ENCODE results near the gene GRIN1.

Gene GRIN1

DNA sequence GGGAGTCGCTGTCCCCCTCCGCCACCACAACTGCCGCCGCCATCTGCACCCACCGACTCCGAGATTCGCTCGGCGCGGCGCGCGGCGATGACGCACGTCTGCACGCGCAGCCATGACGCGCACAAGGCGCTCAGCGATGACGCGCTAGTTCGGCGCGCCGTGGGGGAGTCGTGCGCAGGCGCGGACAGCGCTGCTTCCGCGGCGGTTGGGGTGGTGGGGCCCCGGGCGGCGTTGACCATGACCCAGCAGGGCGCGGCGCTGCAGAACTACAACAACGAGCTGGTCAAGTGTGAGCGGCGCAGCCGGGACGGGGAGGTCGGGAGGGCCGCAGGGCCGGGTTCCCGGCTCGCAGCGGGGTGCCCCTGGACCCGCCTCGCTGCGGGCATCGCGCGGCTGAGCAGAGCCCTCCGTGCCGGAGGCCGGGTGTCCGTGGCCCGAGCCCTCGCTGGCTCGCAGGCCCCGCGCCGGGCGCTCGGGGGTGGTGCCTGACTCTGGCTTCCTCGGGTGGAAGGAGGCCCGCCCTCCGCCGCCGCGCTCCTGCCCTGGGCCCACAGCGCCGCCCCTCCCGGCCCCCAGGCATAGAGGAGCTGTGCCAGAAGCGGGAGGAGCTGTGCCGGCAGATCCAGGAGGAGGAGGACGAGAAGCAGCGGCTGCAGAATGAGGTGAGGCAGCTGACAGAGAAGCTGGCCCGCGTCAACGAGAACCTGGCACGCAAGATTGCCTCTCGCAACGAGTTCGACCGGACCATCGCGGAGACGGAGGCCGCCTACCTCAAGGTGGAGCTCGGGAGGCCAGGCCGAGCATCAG lies 49.7 kb downstream of the GRIN1 start, which contains the start of the genes ANAPC2 and SSNA1 (continued):
- TF ChIP-seq ZNF529 (tag by site-specific recombination; IDR thresholded peaks at IDR 0.05; ENCODE audit: insufficient replicate concordance) = no peak
- TF ChIP-seq ZNF48 (tag by site-specific recombination; IDR thresholded peaks at IDR 0.05) = no peak
- peak; percentile 92 for TF ChIP-seq INSM2 (tag by site-specific recombination; IDR thresholded peaks at IDR 0.05)
- peak; percentile 98 for TF ChIP-seq ZNF692 (tag by site-specific recombination; IDR thresholded peaks at IDR 0.05)
- TF ChIP-seq GLIS1 (tag by site-specific recombination; IDR thresholded peaks at IDR 0.05) = peak; percentile 69
- peak; percentile 51 for TF ChIP-seq ZNF501 (tag by site-specific recombination; IDR thresholded peaks at IDR 0.05)
- peak; percentile 68; the same call in 1 of the 2 replicates for TF ChIP-seq KLF8 (tag by site-specific recombination; IDR thresholded peaks at IDR 0.05)
- TF ChIP-seq ZFP69B (tag by site-specific recombination; IDR thresholded peaks at IDR 0.05) = peak; percentile 95
- peak; percentile 100 for TF ChIP-seq ZNF394 (tag by site-specific recombination; IDR thresholded peaks at IDR 0.05; ENCODE audit: borderline replicate concordance)
- peak; percentile 86 for TF ChIP-seq ZEB2 (tag by site-specific recombination; IDR thresholded peaks at IDR 0.05)
- peak; percentile 64; the same call in 1 of the 2 replicates for TF ChIP-seq ZNF610 (tag by site-specific recombination; IDR thresholded peaks at IDR 0.05; ENCODE audit: borderline replicate concordance)
- peak; percentile 91 for TF ChIP-seq ZBTB8A (tag by site-specific recombination; IDR thresholded peaks at IDR 0.05)
- TF ChIP-seq ZBTB7A (tag by site-specific recombination; IDR thresholded peaks at IDR 0.05; ENCODE audit: low read depth) = peak; percentile 80; the same call in 1 of the 2 replicates
- TF ChIP-seq ZNF76 (tag by site-specific recombination; IDR thresholded peaks at IDR 0.05; ENCODE audit: borderline replicate concordance, low read depth) = peak; percentile 85
- TF ChIP-seq ZNF266 (tag by site-specific recombination; IDR thresholded peaks at IDR 0.05; ENCODE audit: low read depth) = no peak
- 0 out of 2 replicates have a peak, but pooled peaks have one; percentile 14 for TF ChIP-seq FEZF1 (tag by site-specific recombination; IDR thresholded peaks at IDR 0.05)
- TF ChIP-seq ZBTB26 (tag by site-specific recombination; optimal IDR thresholded peaks at IDR 0.05) = peak; percentile 99
- 0 out of 2 replicates have a peak, but pooled peaks have one; percentile 16 for TF ChIP-seq KLF7 (tag by site-specific recombination; IDR thresholded peaks at IDR 0.05; ENCODE audit: borderline replicate concordance)
- no peak for TF ChIP-seq ZNF157 (tag by site-specific recombination; IDR thresholded peaks at IDR 0.05)
- TF ChIP-seq ZXDB (tag by site-specific recombination; IDR thresholded peaks at IDR 0.05) = peak; percentile 91
- TF ChIP-seq SP2 (tag by site-specific recombination; IDR thresholded peaks at IDR 0.05) = peak; percentile 65
- TF ChIP-seq KLF1 (tag by site-specific recombination; IDR thresholded peaks at IDR 0.05) = peak; percentile 84
- peak; percentile 73 for TF ChIP-seq IKZF3 (tag by site-specific recombination; IDR thresholded peaks at IDR 0.05)
- TF ChIP-seq, protein P1, sequence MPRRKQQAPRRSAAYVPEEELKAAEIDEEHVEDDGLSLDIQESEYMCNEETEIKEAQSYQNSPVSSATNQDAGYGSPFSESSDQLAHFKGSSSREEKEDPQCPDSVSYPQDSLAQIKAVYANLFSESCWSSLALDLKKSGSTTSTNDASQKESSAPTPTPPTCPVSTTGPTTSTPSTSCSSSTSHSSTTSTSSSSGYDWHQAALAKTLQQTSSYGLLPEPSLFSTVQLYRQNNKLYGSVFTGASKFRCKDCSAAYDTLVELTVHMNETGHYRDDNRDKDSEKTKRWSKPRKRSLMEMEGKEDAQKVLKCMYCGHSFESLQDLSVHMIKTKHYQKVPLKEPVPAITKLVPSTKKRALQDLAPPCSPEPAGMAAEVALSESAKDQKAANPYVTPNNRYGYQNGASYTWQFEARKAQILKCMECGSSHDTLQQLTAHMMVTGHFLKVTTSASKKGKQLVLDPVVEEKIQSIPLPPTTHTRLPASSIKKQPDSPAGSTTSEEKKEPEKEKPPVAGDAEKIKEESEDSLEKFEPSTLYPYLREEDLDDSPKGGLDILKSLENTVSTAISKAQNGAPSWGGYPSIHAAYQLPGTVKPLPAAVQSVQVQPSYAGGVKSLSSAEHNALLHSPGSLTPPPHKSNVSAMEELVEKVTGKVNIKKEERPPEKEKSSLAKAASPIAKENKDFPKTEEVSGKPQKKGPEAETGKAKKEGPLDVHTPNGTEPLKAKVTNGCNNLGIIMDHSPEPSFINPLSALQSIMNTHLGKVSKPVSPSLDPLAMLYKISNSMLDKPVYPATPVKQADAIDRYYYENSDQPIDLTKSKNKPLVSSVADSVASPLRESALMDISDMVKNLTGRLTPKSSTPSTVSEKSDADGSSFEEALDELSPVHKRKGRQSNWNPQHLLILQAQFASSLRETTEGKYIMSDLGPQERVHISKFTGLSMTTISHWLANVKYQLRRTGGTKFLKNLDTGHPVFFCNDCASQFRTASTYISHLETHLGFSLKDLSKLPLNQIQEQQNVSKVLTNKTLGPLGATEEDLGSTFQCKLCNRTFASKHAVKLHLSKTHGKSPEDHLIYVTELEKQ (tag by site-specific recombination; IDR thresholded peaks at IDR 0.05; ENCODE audit: borderline replicate concordance) = peak; percentile 35; the same call in 1 of the 2 replicates
- no peak for TF ChIP-seq ZNF362 (tag by site-specific recombination; IDR thresholded peaks at IDR 0.05)
- TF ChIP-seq ZNF416 (tag by site-specific recombination; IDR thresholded peaks at IDR 0.05) = no peak
- TF ChIP-seq ZNF600 (tag by site-specific recombination; IDR thresholded peaks at IDR 0.05) = peak; percentile 89
- TF ChIP-seq ZNF391 (tag by site-specific recombination; IDR thresholded peaks at IDR 0.05; ENCODE audit: borderline replicate concordance, low read depth) = peak; percentile 82; the same call in 1 of the 2 replicates
- no peak for TF ChIP-seq ZNF350 (tag by site-specific recombination; IDR thresholded peaks at IDR 0.05)
- TF ChIP-seq WT1 (tag by site-specific recombination; IDR thresholded peaks at IDR 0.05) = peak; percentile 42; the same call in 1 of the 2 replicates
- TF ChIP-seq ZNF561 (tag by site-specific recombination; IDR thresholded peaks at IDR 0.05; ENCODE audit: borderline replicate concordance) = peak; percentile 91; the same call in 1 of the 2 replicates

All from HEK293 (cell line).